AG09319 (cell line): Measurements from ENCODE around the gene DUS1L.

ENCODE experiments used
- DNase-seq: peaks from one replicate; pipeline ENCODE4 v3.0.0-alpha.2; 2010; ENCODE audit warnings: low read depth; ENCODE audit errors: extremely low read depth
- CTCF ChIP-seq: IDR thresholded peaks from 2 replicates; pipeline ENCODE4 v1.5.1; 2011; ENCODE audit warnings: low read depth, mild to moderate bottlenecking, inconsistent platforms, low read length, moderate library complexity

The DUS1L gene

DNA sequence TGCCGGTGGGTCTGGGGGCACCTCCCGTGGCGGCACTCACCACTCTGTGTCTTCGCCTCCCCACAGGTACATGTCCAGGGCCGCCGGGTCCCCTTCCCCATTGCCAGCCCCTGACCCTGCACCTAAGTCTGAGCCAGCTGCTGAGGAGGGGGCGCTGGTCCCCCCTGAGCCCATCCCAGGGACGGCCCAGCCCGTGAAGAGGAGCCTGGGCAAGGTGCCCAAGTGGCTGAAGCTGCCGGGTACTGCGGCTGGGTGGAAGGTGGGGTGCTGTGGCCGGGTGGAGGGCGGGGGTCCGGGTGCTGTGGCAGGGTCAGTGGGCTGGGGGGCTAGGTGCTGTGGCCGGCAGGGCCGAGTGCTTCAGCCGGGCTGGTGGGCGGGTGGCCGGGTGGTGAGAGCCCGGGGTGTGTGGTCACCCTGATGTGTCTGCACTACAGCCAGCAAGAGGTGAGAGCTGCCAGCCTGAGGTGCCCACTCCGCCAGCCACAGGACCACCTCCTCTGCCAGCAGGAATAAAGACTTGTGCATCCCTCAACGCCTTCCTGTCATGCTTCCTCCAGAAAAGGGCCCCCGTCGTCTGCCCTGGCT is 48.6 kb downstream of the DUS1L start:
- no peak for TF ChIP-seq CTCF
- no peak for DNase-seq

DNA sequence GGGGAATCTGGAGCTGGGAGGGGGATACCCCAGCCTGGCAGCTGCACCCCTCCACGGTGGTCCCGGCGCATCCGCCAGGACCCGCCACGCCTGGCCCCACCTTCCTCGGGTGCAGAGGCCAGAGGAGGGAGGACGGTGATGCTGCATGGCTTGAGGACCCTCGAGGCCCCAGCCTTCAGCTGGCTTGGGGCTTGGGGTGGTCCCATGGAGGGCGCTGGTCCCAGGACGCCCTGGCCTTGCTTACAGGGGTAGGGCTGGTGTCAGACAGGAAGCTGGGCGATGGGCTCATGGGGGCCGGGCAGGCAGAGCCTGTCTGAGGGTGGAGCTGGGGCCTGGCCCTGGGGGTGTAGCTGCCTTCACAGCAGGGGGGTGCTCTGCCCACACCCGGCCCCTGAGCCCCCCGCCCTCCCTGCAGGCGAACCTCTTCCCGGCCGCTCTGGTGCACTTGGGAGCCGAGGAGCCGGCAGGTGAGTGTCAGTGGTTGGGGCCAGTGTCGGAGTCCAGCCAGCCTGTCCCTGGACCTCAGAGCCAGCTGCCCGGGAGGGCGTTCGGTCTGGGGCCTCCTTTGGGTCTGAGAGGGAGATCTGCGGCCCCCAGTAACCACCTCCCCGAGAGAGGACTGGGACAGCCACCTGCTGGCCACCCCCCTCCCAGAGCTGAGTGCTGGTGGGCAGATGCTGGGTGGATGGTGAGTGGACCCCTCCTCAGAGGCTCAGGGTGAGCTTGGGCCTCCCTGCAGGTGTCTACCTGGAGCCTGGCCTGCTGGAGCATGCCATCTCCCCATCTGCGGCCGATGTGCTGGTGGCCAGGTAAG is 49.3 kb downstream of the DUS1L start:
- DNase-seq, result no peak
- TF ChIP-seq CTCF, result no peak

DNA sequence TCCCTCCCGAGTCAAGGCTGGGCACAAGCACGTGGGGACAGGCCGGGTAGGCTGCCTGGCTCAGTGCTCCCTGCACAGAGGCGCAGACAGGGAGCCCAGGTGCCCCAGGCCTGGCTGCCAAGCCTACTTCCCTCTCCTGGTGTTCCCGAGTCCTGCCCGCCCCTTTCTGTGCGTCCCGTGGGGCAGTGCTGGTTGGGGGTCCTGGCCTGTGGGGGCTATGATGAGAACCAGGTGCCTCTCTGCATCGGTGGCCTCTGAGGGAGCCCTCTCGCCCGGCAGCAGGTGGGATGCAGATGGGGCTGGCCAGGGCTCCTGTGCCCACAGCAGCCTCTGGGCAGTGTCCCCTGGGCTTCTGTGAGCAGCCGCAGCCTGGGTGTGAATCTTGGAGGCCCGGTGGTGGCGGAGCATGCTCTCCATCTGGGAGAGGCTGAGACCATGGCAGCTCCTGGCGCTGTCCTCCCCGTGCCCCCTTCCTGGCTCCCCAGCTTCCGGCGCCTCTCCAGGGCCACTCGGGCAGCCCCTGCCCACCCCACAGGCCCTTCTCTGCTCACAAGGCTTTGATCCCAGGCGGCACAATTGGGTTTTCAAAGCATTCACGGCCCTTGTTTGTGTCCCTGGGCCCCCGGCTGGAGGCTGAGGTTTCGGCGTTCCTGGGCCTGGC is 50.2 kb downstream of the DUS1L start:
- no peak for TF ChIP-seq CTCF
- DNase-seq, result no peak

DNA sequence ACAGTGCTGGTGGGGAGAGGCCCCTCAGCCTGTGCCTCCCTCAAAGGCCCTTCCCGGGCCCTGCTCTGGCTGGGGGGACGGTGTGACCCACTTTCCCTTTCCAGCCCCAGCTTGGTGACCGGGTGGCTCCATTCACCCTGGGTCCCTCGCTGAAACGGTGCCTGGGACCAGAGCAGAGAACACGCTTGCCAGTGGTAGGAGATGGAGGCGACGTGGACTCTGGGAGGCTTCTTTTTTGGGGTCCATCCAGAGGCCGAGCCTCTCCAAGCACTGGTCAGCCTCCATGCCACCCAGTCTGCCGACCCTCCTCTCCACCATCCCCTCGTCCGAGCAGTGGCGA is 50.7 kb downstream of the DUS1L start:
- no peak for TF ChIP-seq CTCF
- DNase-seq, result no peak

- no peak for TF ChIP-seq CTCF
- no peak for DNase-seq
Measured at GRCh38 chr17:82014432-82014831, 51.2 kb downstream of the DUS1L start.

GRCh38 chr17:82013772-82014321 is 51.8 kb downstream of the DUS1L start:
- TF ChIP-seq CTCF, result no peak
- no peak for DNase-seq

DNA sequence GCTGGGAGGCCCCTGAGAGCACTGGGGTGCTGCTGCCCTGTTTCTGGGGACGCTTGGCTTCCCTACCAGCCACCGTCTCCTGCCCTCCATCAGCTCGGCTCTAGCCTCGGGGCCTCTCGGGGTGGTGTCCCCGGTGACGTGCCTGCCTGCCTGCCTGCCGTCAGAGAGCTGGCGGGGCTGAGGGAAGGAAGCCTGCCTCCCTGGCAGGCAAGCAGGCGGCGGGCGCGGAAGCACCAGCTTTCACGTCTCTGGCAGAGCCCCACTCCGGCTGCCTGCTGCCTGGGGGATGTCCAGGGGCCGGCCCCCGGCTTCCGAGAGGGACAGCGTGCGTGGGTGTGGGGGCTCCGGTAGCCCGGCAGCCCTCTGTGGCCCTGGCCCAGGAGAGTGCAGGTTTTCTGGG is 52.3 kb downstream of the DUS1L start:
- TF ChIP-seq CTCF, result no peak
- no peak for DNase-seq
